ENCODE data around the gene DGKI. TPM values are rescaled to one million over a fixed set of nuclear protein-coding genes. Genes with fewer than 3 reads are reported as not detected.

Gene DGKI
- total and polyA plus RNA-seq, 2 donors (not counting 1 experiment from before 2014, with no cell fraction given): not detected

GRCh38 chr7:137768366-137768765 lies 78.4 kb downstream of the DGKI start:
- Histone ChIP-seq H3K9ac (ENCODE audit: low read length) (no peak overlapping the region), H3K4me1 (ENCODE audit: control insufficient read depth in 2 of 2, insufficient read depth in 2 of 2, low read length in 2 of 2) (no peaks in the 10 kb centered on the region), H3K27me3 (replicated peaks in 1 of 4; ENCODE audit: control extremely low read depth in 1 of 4, control insufficient read depth in 3 of 4, insufficient read depth in 4 of 4, low read length in 3 of 4) (peaks cover 0 to 5% (median 0%) of the 10 kb centered on the region in 4 experiments), H3K4me3 (ENCODE audit: control extremely low read depth in 1 of 5, extremely low read depth in 1 of 5, insufficient read depth in 1 of 5, low read depth in 2 of 5, low read length in 4 of 5) (no peak overlapping the region), H3K9me3 (ENCODE audit: control extremely low read depth in 1 of 3, control insufficient read depth in 2 of 3, insufficient read depth in 1 of 3, low read length in 2 of 3) (no peaks in the 10 kb centered on the region), H3K4me2 (replicated peaks; ENCODE audit: low read depth, low read length, poor library complexity, severe bottlenecking) (no peak overlapping the region), H3K79me2 (ENCODE audit: control insufficient read depth, insufficient read depth, low read length) (no peaks in the 10 kb centered on the region), H2AFZ (ENCODE audit: insufficient read depth, low read depth, low read length, poor library complexity, severe bottlenecking) (no peak overlapping the region), H4K20me1 (ENCODE audit: control insufficient read depth, insufficient read depth, low read length, poor library complexity, severe bottlenecking) (no peaks in the 10 kb centered on the region), H3K36me3 (replicated peaks in 1 of 2; ENCODE audit: control extremely low read depth in 1 of 2, control insufficient read depth in 1 of 2, extremely low read depth in 1 of 2, insufficient read depth in 2 of 2, low read length in 1 of 2) (no peaks in the 10 kb centered on the region), H3K27ac (ENCODE audit: low read length in 2 of 2) (no peak overlapping the region)
- CTCF ChIA-PET: interaction anchor here (0.6 kb wide), 1 partner anchor 1104 kb away, joined by 4 read pairs; no protein-coding TSS in a partner anchor
- Mint-ChIP-seq H3K27me3 (no peaks in the 10 kb centered on the region), H3K27ac (no peak overlapping the region), H3K4me1 (no peaks in the 10 kb centered on the region), H3K4me3 (no peak overlapping the region), H3K9me3 (ENCODE audit: insufficient read depth) (no peaks in the 10 kb centered on the region)
- POLR2A ChIA-PET: no interaction called here
- ATAC-seq (ENCODE audit: low read depth) (no peak), DNase-seq (no peak)
- TF ChIP-seq CTCF (IDR thresholded peaks at IDR 0.05) (no peak), EZH2 (IDR thresholded peaks at IDR 0.05; ENCODE audit: borderline replicate concordance, insufficient read depth, low read depth, low read length, poor library complexity, severe bottlenecking) (no peak)
- whole genome bisulfite sequencing (ENCODE audit: insufficient coverage): 90% methylated on average over 6 of the region's 6 CpGs
- intact Hi-C loops (cut with micrococcal nuclease): no loop called here

DNA sequence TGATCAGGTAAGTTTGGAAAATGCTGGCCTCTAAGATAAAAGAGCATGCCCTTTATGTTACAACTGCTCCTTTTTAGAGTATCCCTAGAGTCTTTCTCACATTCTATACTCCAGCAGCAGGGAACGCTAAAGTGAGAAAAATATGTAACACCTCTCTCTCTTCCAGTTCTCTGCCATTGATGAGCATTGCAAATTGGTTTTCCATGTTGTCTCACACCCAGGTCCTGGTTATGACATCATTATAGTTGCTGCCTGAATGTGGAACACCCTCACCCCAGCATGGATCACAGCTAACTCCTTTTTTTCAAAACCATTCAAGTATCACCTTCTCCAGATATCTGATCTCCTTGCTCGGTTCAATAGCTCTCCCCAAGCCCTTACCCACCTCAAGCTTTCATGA lies 84.4 kb downstream of the DGKI start:
- Mint-ChIP-seq H3K27me3 (no peaks in the 10 kb centered on the region), H3K27ac (no peak overlapping the region), H3K9me3 (ENCODE audit: insufficient read depth) (no peaks in the 10 kb centered on the region), H3K4me3 (no peak overlapping the region), H3K4me1 (no peaks in the 10 kb centered on the region)
- Histone ChIP-seq H3K9ac (ENCODE audit: low read length) (no peak overlapping the region), H3K79me2 (ENCODE audit: control insufficient read depth, insufficient read depth, low read length) (no peaks in the 10 kb centered on the region), H3K36me3 (replicated peaks in 1 of 2; ENCODE audit: control extremely low read depth in 1 of 2, control insufficient read depth in 1 of 2, extremely low read depth in 1 of 2, insufficient read depth in 2 of 2, low read length in 1 of 2) (no peaks in the 10 kb centered on the region), H3K9me3 (ENCODE audit: control extremely low read depth in 1 of 3, control insufficient read depth in 2 of 3, insufficient read depth in 1 of 3, low read length in 2 of 3) (no peaks in the 10 kb centered on the region), H2AFZ (ENCODE audit: insufficient read depth, low read depth, low read length, poor library complexity, severe bottlenecking) (no peak overlapping the region), H3K4me3 (ENCODE audit: control extremely low read depth in 1 of 5, extremely low read depth in 1 of 5, insufficient read depth in 1 of 5, low read depth in 2 of 5, low read length in 4 of 5) (no peak overlapping the region), H3K4me1 (ENCODE audit: control insufficient read depth in 2 of 2, insufficient read depth in 2 of 2, low read length in 2 of 2) (no peaks in the 10 kb centered on the region), H3K4me2 (replicated peaks; ENCODE audit: low read depth, low read length, poor library complexity, severe bottlenecking) (no peak overlapping the region), H3K27me3 (replicated peaks in 1 of 4; ENCODE audit: control extremely low read depth in 1 of 4, control insufficient read depth in 3 of 4, insufficient read depth in 4 of 4, low read length in 3 of 4) (peaks cover 0 to 5% (median 0%) of the 10 kb centered on the region in 4 experiments), H3K27ac (ENCODE audit: low read length in 2 of 2) (no peak overlapping the region), H4K20me1 (ENCODE audit: control insufficient read depth, insufficient read depth, low read length, poor library complexity, severe bottlenecking) (no peaks in the 10 kb centered on the region)
- CTCF ChIA-PET: no interaction called here
- POLR2A ChIA-PET: no interaction called here
- DNase-seq: no peak
- intact Hi-C loops (cut with micrococcal nuclease): no loop called here
- 60% methylated on average over 2 of the region's 2 CpGs for WGBS (ENCODE audit: insufficient coverage)
- TF ChIP-seq EZH2 (IDR thresholded peaks at IDR 0.05; ENCODE audit: borderline replicate concordance, insufficient read depth, low read depth, low read length, poor library complexity, severe bottlenecking): no peak
- no peak for TF ChIP-seq CTCF (IDR thresholded peaks at IDR 0.05)
- no peak for ATAC-seq (ENCODE audit: low read depth)

Data from B cell (primary cell).